Choroid plexus epithelial cell (primary cell): ENCODE results near the gene IYD.

Source experiments
- DNase-seq: peaks from one replicate; pipeline ENCODE4 v3.0.0-alpha.2; 2010; ENCODE audit warnings: low read depth
- H3K4me3 ChIP-seq: 2 replicates; pipeline ENCODE4 v1.5.1; 2011; ENCODE audit warnings: low read depth, mild to moderate bottlenecking, control low read depth, low read length, moderate library complexity
- CTCF ChIP-seq: conservative IDR thresholded peaks from 2 replicates; pipeline ENCODE4 v1.5.1; 2011; ENCODE audit warnings: low read depth, mild to moderate bottlenecking, control low read depth, inconsistent platforms, low read length, moderate library complexity

IYD gene

GRCh38 chr6:150425508-150425907, 56.7 kb downstream of the IYD start:
- DNase-seq, result no peak
- H3K4me3 ChIP-seq, result no peak overlapping the region
- no peak for TF ChIP-seq CTCF

- no peak for DNase-seq
- TF ChIP-seq CTCF, result no peak
- H3K4me3 ChIP-seq, result no peak overlapping the region
Measured at GRCh38 chr6:150426198-150426597, 57.4 kb downstream of the IYD start.

- H3K4me3 ChIP-seq, result no peak overlapping the region
- no peak for TF ChIP-seq CTCF
- no peak for DNase-seq
Measured at GRCh38 chr6:150427037-150427602, 58.3 kb downstream of the IYD start.

- TF ChIP-seq CTCF, result no peak
- DNase-seq, result no peak
- H3K4me3 ChIP-seq, result no peak overlapping the region
Measured at GRCh38 chr6:150427843-150428242, 59.0 kb downstream of the IYD start.

- DNase-seq, result no peak
- H3K4me3 ChIP-seq, result no peak overlapping the region
- no peak for TF ChIP-seq CTCF
Measured at GRCh38 chr6:150430815-150431214, 62.0 kb downstream of the IYD start.

- DNase-seq, result no peak
- TF ChIP-seq CTCF, result no peak
- H3K4me3 ChIP-seq, result no peak overlapping the region
Measured at GRCh38 chr6:150435360-150435759, 66.5 kb downstream of the IYD start.

- no peak for TF ChIP-seq CTCF
- peak; percentile 5 for DNase-seq
- H3K4me3 ChIP-seq, result no peak overlapping the region
Measured at GRCh38 chr6:150435832-150436231, 67.0 kb downstream of the IYD start.
